Astrocyte (in vitro differentiated cells and primary cell): ENCODE data around the gene ATN1. TPM values are rescaled to one million over a fixed set of nuclear protein-coding genes. Genes with fewer than 3 reads are reported as not detected.

Experiments used
- DNase-seq: peaks from one replicate; pipeline ENCODE4 v3.0.0-alpha.2; 2010; ENCODE audit warnings: low read depth
- FAIRE-seq: peaks from 2 replicates; lab custom pipeline; 2011; peaks lifted over from hg19 to GRCh38; lab: Jason Lieb, UNC
- H2AFZ ChIP-seq: 2 replicates; pipeline ENCODE4 v1.6.0; 2012; ENCODE audit warnings: low read depth, low read length, inconsistent platforms
- H3K27ac ChIP-seq: 2 replicates; pipeline ENCODE4 v1.5.1; 2011; ENCODE audit warnings: low read depth, low read length, inconsistent platforms
- H3K27me3 ChIP-seq: 2 replicates; pipeline ENCODE4 v1.6.0; 2011; ENCODE audit warnings: low read length, inconsistent platforms; ENCODE audit not compliant: insufficient read depth
- H3K36me3 ChIP-seq: 2 replicates; pipeline ENCODE4 v1.5.1; 2011; ENCODE audit warnings: low read length, inconsistent platforms; ENCODE audit not compliant: insufficient read depth
- H3K4me1 ChIP-seq: 2 replicates; pipeline ENCODE4 v1.5.1; 2011; ENCODE audit warnings: low read length, inconsistent platforms; ENCODE audit not compliant: insufficient read depth
- H3K4me2 ChIP-seq: 2 replicates; pipeline ENCODE4 v1.6.0; 2012; ENCODE audit warnings: low read length, inconsistent platforms
- H3K4me3 ChIP-seq: 2 replicates; pipeline ENCODE4 v1.5.1; 2011; ENCODE audit warnings: low read depth, mild to moderate bottlenecking, low read length, inconsistent platforms; ENCODE audit not compliant: insufficient read depth
- H3K79me2 ChIP-seq: 2 replicates; pipeline ENCODE4 v1.6.0; 2012; ENCODE audit warnings: mild to moderate bottlenecking, low read length, inconsistent platforms; ENCODE audit not compliant: insufficient read depth
- H3K9ac ChIP-seq: 2 replicates; pipeline ENCODE4 v1.6.0; 2012; ENCODE audit warnings: mild to moderate bottlenecking, low read length, inconsistent platforms
- H3K9me3 ChIP-seq: 2 replicates; pipeline ENCODE4 v1.5.1; 2012; ENCODE audit warnings: low read depth, mild to moderate bottlenecking, low read length, inconsistent platforms; ENCODE audit not compliant: insufficient read depth
- H4K20me1 ChIP-seq: 2 replicates; pipeline ENCODE4 v1.6.0; 2012; ENCODE audit warnings: low read length, inconsistent platforms; ENCODE audit not compliant: insufficient read depth
- H3K27ac Mint-ChIP-seq: one replicate; pipeline ENCODE4 v1.8.0; 2021; ENCODE audit warnings: mild to moderate bottlenecking, mixed read lengths; ENCODE audit not compliant: unreplicated experiment
- H3K27me3 Mint-ChIP-seq: one replicate; pipeline ENCODE4 v1.8.0; 2021; ENCODE audit warnings: low read depth, mixed read lengths; ENCODE audit not compliant: unreplicated experiment
- H3K36me3 Mint-ChIP-seq: one replicate; pipeline ENCODE4 v1.8.0; 2021; ENCODE audit warnings: low read depth, mixed read lengths; ENCODE audit not compliant: unreplicated experiment
- H3K4me1 Mint-ChIP-seq: one replicate; pipeline ENCODE4 v1.8.0; 2021; ENCODE audit warnings: low read depth, mixed read lengths; ENCODE audit not compliant: unreplicated experiment
- H3K4me3 Mint-ChIP-seq: one replicate; pipeline ENCODE4 v1.8.0; 2021; ENCODE audit warnings: mild to moderate bottlenecking, moderate library complexity, mixed read lengths; ENCODE audit not compliant: unreplicated experiment
- H3K9me3 Mint-ChIP-seq: one replicate; pipeline ENCODE4 v1.8.0; 2021; ENCODE audit warnings: mild to moderate bottlenecking, mixed read lengths; ENCODE audit not compliant: unreplicated experiment
- EZH2 ChIP-seq: IDR thresholded peaks from 2 replicates; pipeline ENCODE4 v1.6.1; 2012; ENCODE audit warnings: mild to moderate bottlenecking, low read length, inconsistent platforms; ENCODE audit not compliant: insufficient read depth
- total RNA-seq: library from RNA; stranded (reverse); gene quantifications from 2 replicates; pipeline ENCODE4 v1.2.1, GENCODE V29; 2021
- TF ChIP-seq, protein P1 (sequence below): IDR thresholded peaks from 2 replicates; pipeline ENCODE4 v1.5.1; 2011; ENCODE audit warnings: low read depth, mild to moderate bottlenecking, inconsistent platforms, low read length, moderate library complexity; ENCODE audit not compliant: insufficient read depth

Gene ATN1
- total RNA-seq, 1 donor from 2014 or later: 97.8 TPM

DNA sequence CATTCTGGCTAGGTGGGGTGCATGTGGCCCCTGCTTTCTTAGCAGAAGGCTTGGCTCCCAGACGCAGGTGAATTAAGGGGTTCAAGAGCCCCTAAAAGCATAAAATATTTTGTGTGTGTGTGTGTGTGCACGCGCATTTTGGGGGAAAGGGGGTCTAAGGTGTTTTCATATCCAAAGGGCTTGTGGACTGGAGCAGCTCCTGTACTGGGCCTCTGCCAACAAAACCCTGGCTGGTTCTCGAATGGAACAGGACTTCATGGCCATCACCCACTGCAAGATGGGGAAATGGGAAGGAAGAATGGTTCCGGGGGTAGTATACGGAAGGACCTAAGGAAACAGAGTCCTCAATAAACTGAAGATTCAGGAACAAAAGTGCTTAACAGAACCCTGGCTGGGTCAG is 3.9 kb upstream of the ATN1 start:
- DNase-seq (no peak), FAIRE-seq (no peak)
- no peak overlapping the region for H3K27ac ChIP-seq
- Mint-ChIP-seq H3K4me1 (peaks cover 35% of the 10 kb centered on the region), H3K9me3 (no peaks in the 10 kb centered on the region), H3K27ac (no peak overlapping the region), H3K4me3 (no peak overlapping the region), H3K27me3 (no peaks in the 10 kb centered on the region), H3K36me3 (peaks cover 14% of the 10 kb centered on the region)
- H3K36me3 ChIP-seq: peaks cover 2% of the 10 kb centered on the region
- peaks cover 17% of the 10 kb centered on the region for H3K79me2 ChIP-seq
- no peak overlapping the region for H2AFZ ChIP-seq
- peaks cover 4% of the 10 kb centered on the region for H4K20me1 ChIP-seq
- H3K27me3 ChIP-seq: no peaks in the 10 kb centered on the region
- TF ChIP-seq EZH2: no peak
- TF ChIP-seq, protein P1, sequence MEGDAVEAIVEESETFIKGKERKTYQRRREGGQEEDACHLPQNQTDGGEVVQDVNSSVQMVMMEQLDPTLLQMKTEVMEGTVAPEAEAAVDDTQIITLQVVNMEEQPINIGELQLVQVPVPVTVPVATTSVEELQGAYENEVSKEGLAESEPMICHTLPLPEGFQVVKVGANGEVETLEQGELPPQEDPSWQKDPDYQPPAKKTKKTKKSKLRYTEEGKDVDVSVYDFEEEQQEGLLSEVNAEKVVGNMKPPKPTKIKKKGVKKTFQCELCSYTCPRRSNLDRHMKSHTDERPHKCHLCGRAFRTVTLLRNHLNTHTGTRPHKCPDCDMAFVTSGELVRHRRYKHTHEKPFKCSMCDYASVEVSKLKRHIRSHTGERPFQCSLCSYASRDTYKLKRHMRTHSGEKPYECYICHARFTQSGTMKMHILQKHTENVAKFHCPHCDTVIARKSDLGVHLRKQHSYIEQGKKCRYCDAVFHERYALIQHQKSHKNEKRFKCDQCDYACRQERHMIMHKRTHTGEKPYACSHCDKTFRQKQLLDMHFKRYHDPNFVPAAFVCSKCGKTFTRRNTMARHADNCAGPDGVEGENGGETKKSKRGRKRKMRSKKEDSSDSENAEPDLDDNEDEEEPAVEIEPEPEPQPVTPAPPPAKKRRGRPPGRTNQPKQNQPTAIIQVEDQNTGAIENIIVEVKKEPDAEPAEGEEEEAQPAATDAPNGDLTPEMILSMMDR: no peak
- no peaks in the 10 kb centered on the region for H3K9me3 ChIP-seq
- H3K4me3 ChIP-seq: no peak overlapping the region
- H3K4me1 ChIP-seq: peaks cover 29% of the 10 kb centered on the region
- peak overlapping the region; percentile 95 for H3K9ac ChIP-seq
- peak overlapping the region; percentile 98 for H3K4me2 ChIP-seq

DNA sequence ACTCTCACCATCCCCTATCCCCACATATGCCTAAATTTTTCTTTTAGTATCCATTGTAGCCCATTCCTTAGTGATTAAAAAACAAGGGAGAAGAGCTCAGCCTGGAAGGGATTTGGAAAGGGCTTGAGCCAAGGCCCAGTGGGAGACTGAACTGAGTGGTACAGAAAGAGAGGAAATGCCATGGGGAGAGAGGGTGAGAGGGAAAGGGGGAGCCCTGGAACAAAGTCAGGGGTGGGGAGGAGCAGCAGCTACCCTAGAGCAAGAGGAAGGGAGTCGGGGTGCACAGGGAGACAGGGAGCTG is 2.6 kb upstream of the ATN1 start:
- FAIRE-seq (no peak), DNase-seq (no peak)
- Histone ChIP-seq H2AFZ (peak overlapping the region; percentile 49), H3K9ac (peak overlapping the region; percentile 95), H3K79me2 (peaks cover 30% of the 10 kb centered on the region), H3K36me3 (no peaks in the 10 kb centered on the region), H3K9me3 (no peaks in the 10 kb centered on the region), H3K4me3 (no peak overlapping the region), H3K27me3 (no peaks in the 10 kb centered on the region), H3K4me1 (peaks cover 39% of the 10 kb centered on the region), H3K27ac (peak overlapping the region; percentile 78), H4K20me1 (peaks cover 18% of the 10 kb centered on the region), H3K4me2 (peak overlapping the region; percentile 98)
- Mint-ChIP-seq H3K4me1 (peaks cover 41% of the 10 kb centered on the region), H3K4me3 (peak overlapping the region; percentile 91), H3K36me3 (peaks cover 11% of the 10 kb centered on the region), H3K27me3 (no peaks in the 10 kb centered on the region), H3K27ac (peak overlapping the region; percentile 98), H3K9me3 (no peaks in the 10 kb centered on the region)
- no peak for TF ChIP-seq EZH2
- TF ChIP-seq, protein P1: no peak

DNA sequence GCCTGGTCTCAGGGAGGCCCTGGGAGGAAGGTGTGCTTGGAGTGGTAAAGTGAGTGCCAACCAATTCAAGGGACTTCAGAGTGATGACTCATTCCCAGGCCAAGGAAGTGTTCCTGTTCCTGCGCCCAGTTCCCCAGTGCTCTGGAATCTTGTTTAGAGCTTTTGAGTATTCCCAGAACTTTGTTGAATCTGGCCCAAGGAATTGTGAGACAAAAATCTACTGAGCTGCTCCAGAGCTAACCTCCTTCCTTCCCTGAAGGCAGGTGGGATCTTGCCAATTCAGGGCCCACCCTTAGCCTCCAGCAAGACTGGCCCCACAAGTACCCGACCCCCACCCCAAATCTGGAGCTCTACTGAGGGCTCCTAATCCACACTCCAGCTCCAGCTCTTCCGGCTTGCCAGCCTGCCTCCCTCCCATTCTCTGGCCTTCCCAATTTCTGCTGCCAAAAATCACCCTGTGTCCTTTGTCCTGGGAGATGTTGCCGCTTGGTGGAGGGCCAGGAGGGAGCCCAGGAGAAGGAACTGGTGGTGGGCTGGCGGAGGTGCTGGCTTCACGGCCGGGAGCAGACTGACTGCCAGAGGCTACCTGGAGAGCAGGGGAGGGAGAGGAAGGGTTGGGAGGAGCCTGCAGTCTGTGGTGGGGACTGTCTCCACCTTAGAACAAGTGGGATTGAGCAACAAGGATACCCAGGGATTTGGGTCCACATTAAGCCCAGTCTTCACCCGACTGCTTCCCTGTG is 2.0 kb upstream of the ATN1 start:
- peak overlapping the region; percentile 49 for H2AFZ ChIP-seq
- DNase-seq: peak; percentile 95

More for the DNA sequence above, 2.0 kb upstream of the ATN1 start:
- no peaks in the 10 kb centered on the region for H3K36me3 ChIP-seq
- H3K27ac ChIP-seq: peak overlapping the region; percentile 78
- H3K4me3 ChIP-seq: peak overlapping the region; percentile 56
- Mint-ChIP-seq H3K9me3 (no peaks in the 10 kb centered on the region), H3K4me3 (peak overlapping the region; percentile 91), H3K27me3 (no peaks in the 10 kb centered on the region), H3K27ac (peak overlapping the region; percentile 98), H3K4me1 (peaks cover 43% of the 10 kb centered on the region), H3K36me3 (peaks cover 11% of the 10 kb centered on the region)
- no peaks in the 10 kb centered on the region for H3K27me3 ChIP-seq
- peaks cover 41% of the 10 kb centered on the region for H3K4me1 ChIP-seq
- FAIRE-seq: peak; percentile 56
- TF ChIP-seq, protein P1: no peak
- TF ChIP-seq EZH2: no peak
- H3K9ac ChIP-seq: peak overlapping the region; percentile 95
- H3K9me3 ChIP-seq: no peaks in the 10 kb centered on the region
- H4K20me1 ChIP-seq: peaks cover 21% of the 10 kb centered on the region
- H3K79me2 ChIP-seq: peaks cover 35% of the 10 kb centered on the region
- peak overlapping the region; percentile 98 for H3K4me2 ChIP-seq
